SKM-1 (cell line): ENCODE data around the gene RPL27A.
"Not testable (repeated sequence)": the region's sequence is repeated elsewhere in the genome, so short reads cannot be mapped to it uniquely, and the experiment has no call there.

ENCODE experiments used
- DNase-seq: peaks from one replicate; lab custom pipeline; 2025; ENCODE audit not compliant: unreplicated experiment; lab: John Stamatoyannopoulos, UW

Gene RPL27A

DNA sequence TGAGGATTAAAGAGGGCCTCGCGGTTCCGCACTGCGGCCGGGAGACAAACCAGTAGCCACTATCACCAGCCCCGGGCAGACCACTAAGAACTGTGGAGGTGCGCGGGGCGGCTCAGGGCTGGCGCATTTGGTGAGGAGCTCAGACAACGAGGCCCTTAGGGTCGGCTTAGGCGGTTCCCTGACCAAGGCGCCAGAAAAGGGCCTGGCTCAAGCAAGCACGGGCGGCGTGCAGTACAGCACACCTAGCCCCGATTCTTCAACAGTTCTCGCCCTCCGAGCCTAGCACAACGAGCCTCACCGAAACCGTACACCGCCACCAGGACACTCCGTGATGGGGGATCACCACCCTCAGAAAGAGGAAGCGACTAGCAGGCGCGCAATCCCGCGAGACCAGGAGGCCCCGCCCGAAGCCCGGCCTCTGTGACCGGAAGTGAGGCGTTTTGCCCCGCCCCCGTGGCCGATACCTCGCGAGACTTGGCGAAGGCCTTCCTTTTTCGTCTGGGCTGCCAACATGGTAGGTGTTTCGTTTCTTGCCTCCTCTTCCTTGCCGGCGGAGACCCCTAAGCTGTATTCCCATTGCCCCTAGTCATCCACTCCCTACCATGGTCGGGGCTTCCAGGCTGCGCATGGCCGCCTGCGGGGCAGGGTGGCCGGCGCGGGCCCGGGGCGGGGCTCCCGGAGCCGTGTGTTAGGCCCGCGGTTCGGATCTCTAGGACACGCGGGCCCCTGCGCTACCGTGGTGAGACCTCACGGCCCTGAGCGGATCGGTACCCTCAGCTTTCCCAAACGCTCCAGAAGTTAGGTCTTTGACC lies at the start of gene RPL27A, which contains the start of gene TRIM66:
RPL27A (plus strand) TSS at position 490 of the 812 bp plus-strand sequence; CDS start at position 512, 22 bp downstream.
TRIM66 (minus strand) TSS at position 363 of the 812 bp plus-strand sequence. CDS start 10,391 bp downstream, outside the sequence.
- peak; percentile 89 for DNase-seq

DNA sequence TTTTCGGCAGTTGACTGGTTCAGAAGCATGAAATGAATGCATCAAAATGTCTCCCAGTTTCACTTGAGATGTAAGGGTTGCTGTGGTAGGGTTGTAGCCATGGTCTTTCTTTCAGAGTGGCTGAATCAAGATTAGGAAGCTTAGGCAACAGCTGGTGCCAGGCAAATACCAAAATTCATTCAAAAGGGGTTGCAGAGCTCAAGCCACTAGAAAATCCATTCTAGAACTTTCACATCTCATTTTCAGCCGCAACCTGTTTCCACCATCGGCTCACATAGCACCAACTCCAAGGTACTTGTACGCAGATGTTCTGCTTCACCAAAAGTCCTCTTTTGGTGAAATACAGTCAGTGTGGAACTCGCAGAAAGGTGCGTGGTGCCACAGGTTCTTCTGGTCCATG lies 48.1 kb upstream of the RPL27A start:
- DNase-seq: no peak

DNA sequence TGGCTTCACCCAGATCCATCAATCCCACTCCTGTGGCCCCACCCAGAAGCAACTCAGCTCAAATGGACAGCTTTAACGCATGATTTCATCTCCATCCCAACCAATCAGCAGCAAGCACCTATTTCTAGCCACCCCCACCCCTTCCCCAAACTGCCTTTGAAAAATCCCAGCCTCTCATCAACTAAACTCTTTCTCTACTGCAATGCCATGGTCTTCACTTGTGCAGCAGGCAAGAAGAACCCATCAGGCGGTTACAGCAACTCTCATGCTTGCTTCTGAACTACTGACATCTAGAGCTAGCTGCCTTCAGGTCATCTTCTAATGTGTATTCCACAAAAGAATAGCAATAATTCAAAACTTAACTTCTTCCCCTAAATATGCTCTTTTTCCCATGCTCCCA lies 46.5 kb upstream of the RPL27A start:
- DNase-seq: no peak

DNA sequence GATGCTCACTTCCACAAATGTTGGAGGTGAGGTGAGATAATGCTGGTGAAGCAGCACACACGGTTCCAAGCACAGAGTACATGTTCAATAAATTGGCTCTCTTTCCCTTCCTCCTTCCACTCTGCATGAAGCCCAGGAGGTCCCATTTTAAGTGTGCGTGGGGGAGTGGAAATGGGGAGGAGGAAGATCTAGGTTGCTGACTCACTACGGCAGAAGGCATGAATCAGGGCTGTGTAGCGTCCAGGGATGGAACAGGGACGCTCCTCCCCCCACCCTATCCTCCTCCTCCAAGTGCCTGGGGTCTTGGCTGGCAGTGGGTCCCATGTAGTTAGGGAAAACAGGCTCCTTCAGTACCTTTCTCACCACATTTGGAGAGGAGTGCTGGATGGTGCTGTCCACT lies 44.3 kb upstream of the RPL27A start:
- DNase-seq: no peak

DNA sequence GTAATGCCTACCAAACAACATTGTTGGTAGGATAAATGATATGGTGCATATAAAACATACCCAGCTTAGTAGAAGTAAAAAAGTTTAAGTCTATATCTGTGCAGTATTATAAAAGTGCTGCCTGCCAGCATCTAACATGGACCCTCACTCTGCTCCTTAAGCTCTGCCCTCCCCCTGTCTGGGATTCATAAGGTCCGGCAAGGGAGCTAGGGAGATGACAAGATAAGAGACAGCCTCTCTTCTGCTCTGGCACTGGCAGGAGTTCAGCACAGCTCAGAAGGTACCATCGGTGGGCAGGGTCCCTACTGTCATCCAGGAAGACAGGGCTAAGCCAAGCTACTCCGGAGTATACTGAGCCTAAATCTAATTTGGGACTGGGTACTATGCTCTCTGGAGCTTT lies 42.9 kb upstream of the RPL27A start:
- no peak for DNase-seq

DNA sequence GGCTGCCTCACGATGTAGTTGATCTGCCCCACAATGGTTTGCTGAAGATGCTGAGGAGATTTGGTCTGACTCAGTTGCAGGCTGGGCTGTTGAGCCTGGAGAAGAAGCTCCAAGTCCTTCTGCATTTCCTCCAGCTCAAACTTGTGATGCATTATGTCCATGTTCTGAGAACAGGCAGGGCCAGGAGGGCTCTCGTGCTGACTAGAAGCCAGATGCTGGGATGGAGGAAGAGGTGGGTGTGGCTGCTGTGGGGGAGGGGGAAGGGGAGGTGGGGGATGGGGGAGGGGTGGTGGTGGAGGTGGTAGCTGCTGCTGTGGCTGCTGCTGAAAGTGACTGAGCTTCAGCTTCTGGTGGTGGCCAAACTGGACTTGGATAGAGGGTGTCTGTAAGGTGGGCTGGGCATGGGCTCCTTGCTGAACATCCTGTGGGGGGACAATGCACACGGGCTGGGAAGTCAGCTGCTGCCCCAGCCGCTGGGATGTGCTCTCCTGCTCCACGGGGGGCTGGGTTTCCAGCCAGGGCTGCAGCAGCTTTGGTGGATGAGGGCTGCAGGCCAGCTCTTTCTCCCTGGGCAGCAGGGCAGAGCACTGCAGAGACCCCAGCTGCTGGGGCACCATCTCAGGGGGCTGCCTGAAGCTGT lies 42.2 kb upstream of the RPL27A start:
- DNase-seq: no peak

DNA sequence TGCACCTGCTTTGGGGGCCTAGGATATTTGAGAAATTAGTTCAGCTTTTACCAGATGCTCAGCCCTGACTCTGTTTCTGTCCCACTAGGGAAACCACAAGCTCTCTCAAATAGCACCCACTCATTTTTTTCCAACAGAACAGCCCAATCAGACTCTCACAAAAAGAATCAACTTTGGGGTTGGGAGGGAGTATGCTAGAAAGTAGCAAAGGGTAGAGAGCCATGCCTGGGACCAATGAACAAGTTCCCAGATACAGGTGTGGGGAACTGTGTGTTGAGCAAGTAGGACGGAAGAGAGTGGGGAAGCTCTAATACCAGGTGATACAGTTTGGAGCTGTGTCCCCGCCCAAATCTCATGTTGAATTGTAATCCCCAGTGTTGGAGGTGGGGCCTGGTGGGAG lies 41.3 kb upstream of the RPL27A start:
- DNase-seq: no peak

DNA sequence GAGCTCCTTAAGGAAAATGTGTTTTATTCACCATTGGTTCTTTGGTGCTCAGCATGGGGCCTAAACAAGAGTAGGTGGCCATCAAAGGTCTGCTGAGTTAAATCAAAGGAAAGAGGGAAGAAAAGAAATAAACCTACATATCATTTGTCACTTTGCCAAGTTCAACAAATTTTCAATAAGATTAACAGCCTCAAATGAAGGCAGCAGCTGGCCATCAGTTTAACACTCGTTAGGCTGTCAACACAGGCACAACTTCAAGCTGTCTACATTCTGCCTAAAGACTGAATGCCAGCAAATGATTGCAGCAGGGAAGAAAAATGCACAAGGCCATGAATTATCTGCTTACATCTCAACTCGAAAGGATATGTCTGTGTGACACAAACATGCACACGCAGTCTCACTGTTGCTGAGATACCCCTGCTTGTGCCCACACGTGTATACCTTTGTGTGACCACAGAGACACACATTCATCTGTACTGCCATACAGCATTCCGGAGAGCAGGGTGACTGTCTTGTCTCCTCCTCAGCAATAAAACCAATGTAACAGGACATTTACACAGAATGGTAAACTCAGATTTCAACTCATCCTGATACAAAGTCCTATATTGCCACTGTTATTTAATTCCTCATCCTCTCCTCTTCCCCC lies 40.3 kb upstream of the RPL27A start:
- no peak for DNase-seq

DNA sequence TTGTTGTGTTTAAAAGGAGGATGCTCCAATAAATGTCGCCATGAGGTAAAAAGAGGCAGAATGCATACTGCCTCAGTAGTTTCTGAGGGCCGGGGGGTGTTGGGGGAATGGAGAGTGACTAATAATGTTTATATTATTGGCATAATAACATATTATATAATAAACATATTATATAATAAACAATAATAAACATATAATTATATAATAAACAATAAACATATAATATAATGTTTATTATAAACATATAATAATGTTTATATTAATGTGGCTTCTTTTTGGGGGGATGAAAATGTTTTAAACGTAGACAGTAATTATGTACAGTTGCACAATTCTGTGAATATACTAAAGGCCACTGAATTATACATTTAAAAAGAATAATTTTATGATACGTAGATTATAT lies 35.7 kb upstream of the RPL27A start:
- no peak for DNase-seq

DNA sequence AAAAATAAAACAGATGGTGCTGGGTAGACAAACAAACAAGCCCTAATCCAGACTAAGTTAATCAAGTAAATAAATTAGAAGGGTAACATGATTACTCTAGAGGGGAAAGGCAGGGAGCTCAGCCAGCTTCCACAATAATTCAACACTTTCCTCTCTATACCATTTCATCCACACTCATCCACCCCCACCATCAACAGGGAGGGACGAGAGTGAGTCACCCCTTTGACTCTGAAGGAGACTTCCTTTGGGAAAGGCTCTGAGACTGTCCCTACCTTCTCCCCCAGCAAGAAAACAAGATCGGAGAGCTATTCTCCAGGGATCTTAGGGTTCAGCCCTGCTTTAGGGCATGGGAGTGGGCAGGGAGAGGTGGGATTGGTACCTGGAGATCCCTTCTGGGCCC lies 33.2 kb upstream of the RPL27A start:
- DNase-seq: no peak

DNA sequence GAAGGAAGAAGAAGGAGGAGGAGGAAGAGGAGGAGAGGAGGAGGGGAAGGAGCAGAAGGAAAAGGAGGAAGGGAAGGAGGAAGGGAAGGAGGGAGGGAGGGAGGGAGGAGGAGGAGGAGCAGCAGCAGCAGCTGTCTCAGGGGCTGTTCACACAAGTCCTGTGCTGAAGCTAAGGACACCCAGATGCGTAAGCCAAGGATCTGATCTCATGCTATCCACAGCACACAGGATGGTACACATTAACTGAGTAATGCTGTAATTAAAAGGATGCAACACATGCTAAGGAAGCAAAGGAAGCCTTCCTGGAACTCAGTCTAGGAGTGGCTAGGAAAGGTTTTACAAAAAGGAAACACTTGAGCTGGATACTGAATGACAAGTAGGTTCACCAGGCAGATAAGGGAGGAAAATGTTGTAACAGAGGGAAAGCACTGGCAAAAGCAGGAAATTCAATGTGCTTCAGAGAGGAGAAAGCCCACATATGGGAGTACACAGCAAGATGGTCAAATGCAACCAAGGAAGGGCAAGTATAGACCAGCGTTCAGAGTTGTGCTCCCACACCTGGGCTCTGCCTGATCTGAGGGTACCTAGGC lies 32.1 kb upstream of the RPL27A start:
- DNase-seq: no peak

DNA sequence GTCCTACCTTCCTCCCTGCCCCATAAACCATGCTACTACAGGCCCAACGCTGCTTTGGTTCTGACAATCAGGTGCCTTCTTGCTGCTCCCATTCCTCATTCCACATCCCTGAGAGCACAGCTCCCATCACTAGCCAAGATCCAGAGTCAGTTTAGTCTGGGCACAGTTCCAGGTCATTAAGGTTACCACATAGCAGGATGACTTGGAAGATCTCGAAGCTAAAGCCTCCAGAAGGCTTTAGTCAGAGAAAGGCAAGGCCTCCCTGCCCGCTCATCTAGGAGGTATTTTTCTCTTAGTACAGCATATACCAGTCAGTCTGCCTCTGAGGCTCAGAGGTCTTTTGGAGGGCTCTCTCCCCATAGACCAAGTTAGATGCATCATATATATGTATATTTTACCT lies 30.5 kb upstream of the RPL27A start:
- no peak for DNase-seq

DNA sequence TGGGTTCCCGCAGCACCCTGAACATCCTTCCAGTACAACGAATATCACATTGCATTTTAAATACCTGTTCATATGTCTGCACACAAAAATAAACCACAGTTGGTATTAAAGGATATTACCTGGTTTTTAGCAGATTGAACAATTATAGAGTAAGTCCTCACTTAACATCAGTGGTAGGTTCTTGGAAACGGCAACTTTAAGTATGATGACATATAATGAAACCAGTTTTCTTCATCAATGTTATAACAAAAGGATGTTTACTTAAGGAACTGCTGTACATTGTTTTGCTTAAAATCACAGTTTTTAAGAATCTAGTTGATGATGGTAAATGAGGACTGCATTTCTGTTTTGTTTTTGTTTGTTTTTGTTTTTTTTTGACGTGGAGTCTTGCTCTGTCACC lies 28.1 kb upstream of the RPL27A start:
- no peak for DNase-seq

DNA sequence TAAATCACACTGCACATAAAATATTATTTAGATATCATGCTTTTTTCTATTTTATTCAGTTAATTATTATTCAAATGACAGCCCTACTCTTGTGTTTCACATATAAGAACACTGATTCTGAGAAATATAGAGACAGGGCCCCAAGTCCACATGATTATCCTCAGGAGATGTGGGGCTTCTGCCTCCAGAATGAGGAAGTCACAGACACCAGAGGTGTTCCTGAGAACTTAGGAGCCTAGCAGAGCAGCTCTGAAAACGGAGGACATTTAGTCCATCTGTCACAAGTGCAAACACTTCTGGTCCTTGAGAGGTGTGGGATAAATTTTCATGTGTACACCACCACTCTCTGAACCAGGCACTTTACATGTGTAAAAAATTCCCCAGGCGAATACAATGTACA lies 26.3 kb upstream of the RPL27A start:
- DNase-seq: no peak

DNA sequence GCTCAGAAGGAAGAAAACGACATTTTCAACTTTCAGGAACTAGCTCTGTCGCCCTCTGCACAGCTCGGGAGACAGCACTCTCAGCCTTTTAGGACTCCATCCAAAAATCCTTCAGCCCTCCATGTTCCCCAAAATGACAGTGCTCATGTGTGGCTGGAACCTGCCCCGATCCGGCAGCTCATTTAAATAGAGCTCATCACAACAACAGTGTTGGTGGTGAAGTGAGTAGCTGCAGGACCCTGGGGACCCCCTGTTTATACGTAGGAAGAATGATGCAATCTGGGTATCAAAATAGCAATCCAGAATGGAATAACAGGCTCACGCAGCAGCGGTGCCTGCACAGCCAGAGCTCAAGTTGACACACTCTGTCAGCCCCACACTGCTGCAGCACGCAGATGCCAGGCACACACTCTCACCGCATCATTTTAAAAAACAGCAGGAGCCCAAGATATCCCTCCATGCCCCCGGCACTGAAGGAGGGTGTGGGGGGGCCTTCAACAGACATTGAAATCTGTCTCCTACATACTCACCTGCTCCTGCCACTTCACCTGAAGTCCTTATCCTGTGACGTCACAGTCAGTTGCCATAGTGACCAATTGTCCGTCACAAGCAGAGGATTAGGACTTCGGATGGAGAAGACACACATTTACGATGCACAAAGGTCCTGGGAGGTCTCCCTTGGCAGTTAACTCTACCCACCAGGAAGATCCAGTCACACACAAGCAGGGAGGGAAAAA lies 24.1 kb upstream of the RPL27A start:
- no peak for DNase-seq

DNA sequence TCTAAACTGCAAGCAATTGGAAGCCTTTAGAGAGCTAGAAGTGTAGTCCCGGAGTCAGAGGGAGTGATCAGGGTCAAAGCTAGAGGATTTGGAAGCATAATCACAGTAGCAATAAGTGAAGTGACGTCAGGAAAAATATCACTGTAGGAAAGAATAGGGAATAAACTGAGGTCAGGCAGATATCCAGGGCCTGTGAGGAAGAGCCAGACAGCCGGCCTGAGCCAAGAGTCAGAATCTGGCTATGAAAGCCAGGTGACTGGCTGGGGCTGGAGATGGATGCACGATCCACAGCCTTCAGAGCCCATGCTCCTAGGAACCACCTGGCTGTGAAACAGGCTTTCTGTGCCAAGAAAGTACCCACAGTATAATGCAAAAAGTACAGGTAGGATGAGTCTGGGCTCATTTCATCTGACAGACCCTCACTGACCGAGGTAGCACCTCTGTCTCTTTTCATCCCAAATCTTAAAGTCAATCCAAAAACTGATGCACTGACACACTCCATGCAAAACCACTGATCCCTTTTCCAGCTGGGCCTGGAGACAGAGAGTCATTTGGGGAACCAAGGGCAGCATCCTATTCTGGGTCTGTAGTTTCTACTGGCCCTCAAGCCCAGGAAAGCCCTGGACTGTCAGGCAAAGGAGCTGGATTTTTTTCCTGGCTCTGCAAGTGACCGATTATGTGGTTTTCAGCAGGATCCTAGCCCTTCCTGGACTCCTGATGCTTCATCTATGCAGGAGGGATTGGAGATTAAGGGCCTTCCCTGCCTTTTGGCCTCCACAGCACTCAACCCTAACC lies 21.4 kb upstream of the RPL27A start:
- no peak for DNase-seq

DNA sequence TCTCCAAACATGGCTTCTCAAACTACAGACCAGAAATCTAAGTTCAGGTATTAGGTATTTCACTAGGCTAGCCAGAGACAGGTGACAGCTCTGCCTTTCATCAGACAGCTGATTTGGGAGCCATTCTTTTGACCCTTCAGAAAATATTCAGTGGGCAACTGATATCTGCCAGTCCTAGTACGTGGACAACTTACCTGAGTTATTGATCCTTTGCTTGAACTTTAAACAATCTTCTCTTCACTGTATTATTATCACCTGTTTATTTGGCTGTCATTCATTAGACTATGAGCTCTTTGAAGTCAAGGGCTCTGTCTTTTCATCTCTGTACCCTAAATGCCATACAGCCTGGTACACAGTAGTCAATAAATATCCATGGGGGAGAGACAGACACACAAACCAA lies 17.4 kb upstream of the RPL27A start:
- no peak for DNase-seq

DNA sequence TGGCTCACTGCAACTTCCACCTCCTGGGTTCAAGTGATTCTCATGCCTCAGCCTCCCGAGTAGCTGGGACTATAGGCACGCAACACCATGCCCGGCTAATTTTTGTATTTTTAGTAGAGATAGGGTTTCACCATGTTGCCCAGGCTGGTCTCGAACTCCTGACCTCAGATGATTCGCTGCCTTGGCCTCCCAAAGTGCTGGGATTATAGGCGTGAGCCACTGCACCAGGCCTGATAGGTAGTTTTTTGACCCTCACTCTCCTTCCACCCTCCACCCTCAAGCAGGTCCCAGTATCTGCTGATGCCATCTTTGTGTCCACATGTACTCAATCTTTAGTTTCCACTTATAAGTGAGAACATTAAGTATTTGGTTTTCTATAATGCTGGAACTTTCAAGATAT lies 12.5 kb upstream of the RPL27A start:
- not testable (repeated sequence) for DNase-seq

DNA sequence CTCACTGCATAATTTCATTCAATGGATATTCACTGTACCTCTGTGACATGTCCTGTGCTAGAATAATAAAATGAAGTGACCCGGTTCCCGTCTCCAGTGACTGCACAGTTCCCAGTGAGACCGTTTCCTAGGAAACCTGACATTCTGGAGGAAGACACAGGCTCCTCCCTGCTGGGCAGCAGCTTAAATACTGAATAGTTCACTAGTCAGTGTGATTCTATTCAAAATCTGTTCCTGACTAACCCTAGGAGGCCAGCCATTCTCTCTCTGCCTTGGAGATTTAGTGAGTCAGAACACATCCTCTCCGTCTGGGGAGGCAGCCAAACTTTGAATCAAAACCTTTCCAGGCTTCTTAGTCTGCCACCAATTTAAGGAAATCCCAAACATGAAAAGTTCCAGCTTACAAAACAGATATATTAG lies 11.4 kb upstream of the RPL27A start:
- DNase-seq: no peak

DNA sequence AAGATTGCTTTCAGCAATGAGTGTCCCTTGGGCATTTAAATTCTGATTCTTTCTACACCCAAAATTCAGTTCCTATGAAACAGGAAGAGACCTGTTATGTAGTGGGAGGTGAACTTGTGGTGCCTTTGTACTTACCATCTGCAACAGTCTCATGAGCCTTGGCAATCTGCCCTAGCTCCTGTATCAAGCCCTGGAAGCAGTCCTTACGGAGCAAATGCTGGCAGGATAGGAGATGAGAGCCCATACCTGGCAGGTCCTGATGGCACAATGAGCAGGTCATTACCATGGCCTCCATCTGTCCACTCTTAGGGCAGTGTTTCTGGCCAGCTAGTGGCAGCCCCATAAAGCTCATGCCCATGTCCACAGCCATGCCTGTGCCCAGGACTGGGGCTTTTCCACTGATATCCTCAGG lies 10.9 kb upstream of the RPL27A start:
- DNase-seq: no peak
